HG02588 (cell line): ENCODE results near the gene PRODH2.

Experiments
- ATAC-seq: cut with Tn5 transposase; IDR thresholded peaks from one replicate; pipeline ENCODE4 v1.9.1; 2021; ENCODE audit warnings: mild to moderate bottlenecking, moderate library complexity; ENCODE audit not compliant: unreplicated experiment

PRODH2 gene

GRCh38 chr19:35812220-35813042 lies at the start of gene PRODH2:
Gene PRODH2 (minus strand): TSS chr19:35812845. CDS start chr19:35812805, 40 bp downstream.
- no peak for ATAC-seq

- ATAC-seq = no peak
These were observed 49.1 kb upstream of the PRODH2 start for GRCh38 chr19:35861640-35862160.

GRCh38 chr19:35860818-35861639 lies 48.4 kb upstream of the PRODH2 start:
- ATAC-seq = no peak

GRCh38 chr19:35860436-35860817 lies 47.8 kb upstream of the PRODH2 start:
- no peak for ATAC-seq

GRCh38 chr19:35859414-35859813 lies 46.8 kb upstream of the PRODH2 start:
- no peak for ATAC-seq

GRCh38 chr19:35858311-35858710 lies 45.7 kb upstream of the PRODH2 start:
- no peak for ATAC-seq

GRCh38 chr19:35856546-35857149 lies 44.0 kb upstream of the PRODH2 start, which contains the start of gene KIRREL2:
Gene KIRREL2 (plus strand): TSS chr19:35856911. CDS start chr19:35857120, 209 bp downstream.
- ATAC-seq = no peak

- no peak for ATAC-seq
These were observed 40.6 kb upstream of the PRODH2 start for GRCh38 chr19:35853038-35853756.

- ATAC-seq = no peak
These were observed 39.6 kb upstream of the PRODH2 start, which contains the start of gene NPHS1 for GRCh38 chr19:35852029-35852780. Gene NPHS1 (minus strand): TSS chr19:35852504. CDS start chr19:35851837, 667 bp downstream.

- no peak for ATAC-seq
These were observed 38.8 kb upstream of the PRODH2 start for GRCh38 chr19:35851213-35852028.

- no peak for ATAC-seq
These were observed 36.4 kb upstream of the PRODH2 start for GRCh38 chr19:35848919-35849505.

GRCh38 chr19:35848486-35848885 lies 35.8 kb upstream of the PRODH2 start:
- no peak for ATAC-seq

- ATAC-seq = no peak
These were observed 35.3 kb upstream of the PRODH2 start for GRCh38 chr19:35847911-35848310.

- no peak for ATAC-seq
These were observed 33.5 kb upstream of the PRODH2 start for GRCh38 chr19:35846038-35846668.

- no peak for ATAC-seq
These were observed 32.8 kb upstream of the PRODH2 start for GRCh38 chr19:35845215-35846037.

GRCh38 chr19:35844482-35845214 lies 32.0 kb upstream of the PRODH2 start:
- ATAC-seq = no peak
